PC-9 (cell line): Measurements from ENCODE around the gene PITPNC1.

Source experiments
- EZH2 ChIP-seq: fragments of 200-600 bp; sonication (generic); IDR thresholded peaks from 2 replicates; pipeline ENCODE4 v1.8.0; 2017; ENCODE audit warnings: antibody characterized with exemption, low read depth
- TF ChIP-seq, protein P1 (sequence below): fragments of 200-600 bp; sonication (generic); conservative IDR thresholded peaks from 2 replicates; pipeline ENCODE4 v1.6.1; 2017; ENCODE audit warnings: mixed run types, antibody characterized with exemption, mild to moderate bottlenecking, moderate library complexity

- TF ChIP-seq, protein P1, sequence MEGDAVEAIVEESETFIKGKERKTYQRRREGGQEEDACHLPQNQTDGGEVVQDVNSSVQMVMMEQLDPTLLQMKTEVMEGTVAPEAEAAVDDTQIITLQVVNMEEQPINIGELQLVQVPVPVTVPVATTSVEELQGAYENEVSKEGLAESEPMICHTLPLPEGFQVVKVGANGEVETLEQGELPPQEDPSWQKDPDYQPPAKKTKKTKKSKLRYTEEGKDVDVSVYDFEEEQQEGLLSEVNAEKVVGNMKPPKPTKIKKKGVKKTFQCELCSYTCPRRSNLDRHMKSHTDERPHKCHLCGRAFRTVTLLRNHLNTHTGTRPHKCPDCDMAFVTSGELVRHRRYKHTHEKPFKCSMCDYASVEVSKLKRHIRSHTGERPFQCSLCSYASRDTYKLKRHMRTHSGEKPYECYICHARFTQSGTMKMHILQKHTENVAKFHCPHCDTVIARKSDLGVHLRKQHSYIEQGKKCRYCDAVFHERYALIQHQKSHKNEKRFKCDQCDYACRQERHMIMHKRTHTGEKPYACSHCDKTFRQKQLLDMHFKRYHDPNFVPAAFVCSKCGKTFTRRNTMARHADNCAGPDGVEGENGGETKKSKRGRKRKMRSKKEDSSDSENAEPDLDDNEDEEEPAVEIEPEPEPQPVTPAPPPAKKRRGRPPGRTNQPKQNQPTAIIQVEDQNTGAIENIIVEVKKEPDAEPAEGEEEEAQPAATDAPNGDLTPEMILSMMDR = no peak
- TF ChIP-seq EZH2 = no peak
Measured at GRCh38 chr17:67435786-67436185, 58.7 kb downstream of the PITPNC1 start.
